Mesendoderm (in vitro differentiated cells): ENCODE results near the gene CREG2.

ENCODE experiments used
- DNase-seq: peaks from one replicate; pipeline ENCODE4 v3.0.0; 2013
- H2AK5ac ChIP-seq: 2 replicates; pipeline ENCODE4 v1.6.1; 2013; ENCODE audit warnings: low read length, inconsistent platforms
- H2BK120ac ChIP-seq: 2 replicates; pipeline ENCODE4 v1.6.1; 2013; ENCODE audit warnings: low read depth, mild to moderate bottlenecking, low read length, moderate library complexity, mixed read lengths
- H2BK15ac ChIP-seq: replicated peaks from 2 replicates; pipeline ENCODE4 v1.6.1; 2013; ENCODE audit warnings: low read depth, mild to moderate bottlenecking, moderate library complexity
- H2BK5ac ChIP-seq: 2 replicates; pipeline ENCODE4 v1.6.1; 2013; ENCODE audit warnings: low read length, inconsistent platforms
- H3K18ac ChIP-seq: 2 replicates; pipeline ENCODE4 v1.6.1; 2013; ENCODE audit warnings: mild to moderate bottlenecking, low read length, mixed read lengths
- H3K23ac ChIP-seq: one replicate; pipeline ENCODE4 v1.6.1; 2013; ENCODE audit warnings: low read length
- H3K27ac ChIP-seq: 2 replicates; pipeline ENCODE4 v1.5.1; 2013; ENCODE audit warnings: low read depth, mild to moderate bottlenecking, inconsistent platforms, low read length, moderate library complexity
- H3K27me3 ChIP-seq: 2 replicates; pipeline ENCODE4 v1.6.1; 2013; ENCODE audit warnings: low read length, control low read depth, mild to moderate bottlenecking, inconsistent platforms; ENCODE audit not compliant: insufficient read depth, poor library complexity
- H3K36me3 ChIP-seq: 2 replicates; pipeline ENCODE4 v1.6.1; 2013; ENCODE audit warnings: low read length, inconsistent platforms; ENCODE audit not compliant: control insufficient read depth, insufficient read depth
- H3K4ac ChIP-seq: one replicate; pipeline ENCODE4 v1.6.1; 2013; ENCODE audit warnings: low read depth, mild to moderate bottlenecking, low read length, moderate library complexity
- H3K4me1 ChIP-seq: 2 replicates; pipeline ENCODE4 v1.6.1; 2013; ENCODE audit warnings: low read depth, low read length, inconsistent platforms; ENCODE audit not compliant: control insufficient read depth
- H3K4me2 ChIP-seq: 2 replicates; pipeline ENCODE4 v1.6.1; 2013; ENCODE audit warnings: low read length
- H3K4me3 ChIP-seq: 2 replicates; pipeline ENCODE4 v1.5.1; 2013; ENCODE audit warnings: mild to moderate bottlenecking, low read length
- H3K56ac ChIP-seq: one replicate; pipeline ENCODE4 v1.6.1; 2013; ENCODE audit warnings: low read length
- H3K79me1 ChIP-seq: 2 replicates; pipeline ENCODE4 v1.6.1; 2013; ENCODE audit warnings: low read length, inconsistent platforms
- H3K79me2 ChIP-seq: 2 replicates; pipeline ENCODE4 v1.6.1; 2013; ENCODE audit warnings: mild to moderate bottlenecking, low read length; ENCODE audit not compliant: control insufficient read depth, insufficient read depth
- H3K9ac ChIP-seq: 2 replicates; pipeline ENCODE4 v1.6.1; 2013; ENCODE audit warnings: low read length, inconsistent platforms
- H4K5ac ChIP-seq: one replicate; pipeline ENCODE4 v1.6.1; 2013; ENCODE audit warnings: low read length
- H4K8ac ChIP-seq: one replicate; pipeline ENCODE4 v1.6.1; 2013; ENCODE audit warnings: low read depth, mild to moderate bottlenecking, control low read depth, low read length, moderate library complexity
- WGBS: extraction: QIAGEN DNeasy Blood & Tissue Kit; methylation state at CpG from one replicate; pipeline ENCODE4 v1.1.7; 2013; ENCODE audit warnings: low lambda C conversion rate, missing lambda C conversion rate; ENCODE audit not compliant: insufficient coverage; ENCODE audit errors: extremely low coverage; 5-methylcytosine and 5-hydroxymethylcytosine counted together

CREG2 gene

DNA sequence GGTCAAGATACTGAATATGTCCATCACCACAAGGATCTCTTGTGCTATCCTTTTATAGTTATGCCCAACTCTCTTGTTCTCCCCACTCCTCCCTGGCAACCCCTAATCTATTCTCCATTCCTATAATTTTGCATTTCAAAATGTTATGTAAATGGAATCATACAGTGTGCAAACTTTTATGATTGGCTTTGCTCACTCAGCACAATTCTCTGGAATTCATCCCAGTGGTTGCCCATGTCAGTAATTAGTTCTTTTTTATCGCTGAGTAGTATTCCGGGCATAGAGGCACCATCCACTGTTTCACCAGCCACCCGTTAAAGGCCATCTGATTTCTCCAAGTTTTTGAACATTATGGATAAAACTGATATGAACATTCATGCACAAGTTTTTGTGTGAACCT lies 40.4 kb downstream of the CREG2 start:
- Histone ChIP-seq H3K36me3 (no peaks in the 10 kb centered on the region), H3K18ac (no peak overlapping the region), H3K27me3 (no peaks in the 10 kb centered on the region), H2BK120ac (no peak overlapping the region), H3K4me1 (no peaks in the 10 kb centered on the region), H3K23ac (no peak overlapping the region), H3K79me1 (no peaks in the 10 kb centered on the region), H4K8ac (no peak overlapping the region), H2BK5ac (no peak overlapping the region), H3K79me2 (no peaks in the 10 kb centered on the region), H3K9ac (no peak overlapping the region), H2AK5ac (no peak overlapping the region), H3K4ac (no peak overlapping the region), H3K4me2 (no peak overlapping the region), H3K27ac (no peak overlapping the region), H4K5ac (no peak overlapping the region), H2BK15ac (no peak overlapping the region), H3K56ac (no peak overlapping the region), H3K4me3 (no peak overlapping the region)
- DNase-seq: no peak
- no CpG with 5 or more reads among the region's 3 CpGs for WGBS

DNA sequence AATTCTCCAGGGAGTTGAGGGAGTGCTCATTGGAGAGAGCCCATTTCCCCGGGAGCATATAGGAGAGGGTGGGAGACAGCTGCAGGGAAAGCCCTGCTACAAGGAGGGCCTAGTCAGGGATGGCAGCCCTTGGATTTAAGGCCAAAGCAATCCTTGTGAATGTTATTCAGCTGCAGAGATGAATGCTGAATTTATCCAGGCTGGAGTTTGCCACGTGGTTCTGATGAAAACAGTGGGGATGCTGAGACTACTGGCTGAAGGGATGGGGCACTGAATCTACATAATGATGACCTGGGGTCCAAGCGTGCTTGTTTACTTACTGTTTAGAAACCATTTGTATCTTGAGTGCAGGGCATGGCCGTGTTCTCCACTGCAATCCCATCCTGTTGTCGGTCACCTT lies 43.2 kb downstream of the CREG2 start:
- Histone ChIP-seq H2BK15ac (no peak overlapping the region), H3K9ac (no peak overlapping the region), H2BK120ac (no peak overlapping the region), H3K27ac (no peak overlapping the region), H3K56ac (no peak overlapping the region), H3K27me3 (no peaks in the 10 kb centered on the region), H3K79me2 (no peaks in the 10 kb centered on the region), H3K4me2 (no peak overlapping the region), H2BK5ac (no peak overlapping the region), H3K4me3 (no peak overlapping the region), H4K5ac (no peak overlapping the region), H4K8ac (no peak overlapping the region), H3K18ac (no peak overlapping the region), H3K36me3 (no peaks in the 10 kb centered on the region), H3K79me1 (no peaks in the 10 kb centered on the region), H2AK5ac (no peak overlapping the region), H3K4me1 (peaks cover 3% of the 10 kb centered on the region), H3K4ac (no peak overlapping the region), H3K23ac (no peak overlapping the region)
- no CpG with 5 or more reads among the region's 5 CpGs for WGBS
- no peak for DNase-seq

DNA sequence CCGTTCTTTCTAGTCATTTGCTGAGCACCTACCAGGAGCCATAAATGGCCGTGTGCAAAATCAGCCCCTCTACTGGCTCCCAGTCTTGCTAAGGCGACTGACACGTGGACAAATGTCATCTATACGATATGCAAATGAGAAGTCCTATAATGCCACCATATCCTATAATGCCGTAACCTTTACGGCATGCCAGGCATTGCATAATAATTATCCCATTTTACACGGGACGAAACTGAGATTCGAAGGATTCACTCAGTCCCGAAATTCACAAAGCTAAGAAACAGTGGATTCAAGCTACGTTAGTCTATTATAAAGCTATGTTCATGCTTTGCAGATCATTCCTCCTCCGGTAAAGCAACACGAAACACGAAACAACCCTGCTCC lies 44.7 kb downstream of the CREG2 start:
- H4K8ac ChIP-seq: no peak overlapping the region
- no peak overlapping the region for H3K18ac ChIP-seq
- no peak overlapping the region for H2AK5ac ChIP-seq
- no CpG with 5 or more reads among the region's 15 CpGs for WGBS
- H3K4me1 ChIP-seq: peaks cover 4% of the 10 kb centered on the region
- H3K27me3 ChIP-seq: no peaks in the 10 kb centered on the region
- H3K4ac ChIP-seq: no peak overlapping the region
- H2BK15ac ChIP-seq: no peak overlapping the region
- no peaks in the 10 kb centered on the region for H3K36me3 ChIP-seq
- no peaks in the 10 kb centered on the region for H3K79me1 ChIP-seq
- no peak overlapping the region for H2BK120ac ChIP-seq
- H3K9ac ChIP-seq: no peak overlapping the region
- no peak for DNase-seq
- H3K4me3 ChIP-seq: no peak overlapping the region
- no peak overlapping the region for H3K4me2 ChIP-seq
- H3K27ac ChIP-seq: no peak overlapping the region
- no peaks in the 10 kb centered on the region for H3K79me2 ChIP-seq
- H4K5ac ChIP-seq: no peak overlapping the region
- no peak overlapping the region for H3K56ac ChIP-seq
- H3K23ac ChIP-seq: no peak overlapping the region
- H2BK5ac ChIP-seq: no peak overlapping the region

DNA sequence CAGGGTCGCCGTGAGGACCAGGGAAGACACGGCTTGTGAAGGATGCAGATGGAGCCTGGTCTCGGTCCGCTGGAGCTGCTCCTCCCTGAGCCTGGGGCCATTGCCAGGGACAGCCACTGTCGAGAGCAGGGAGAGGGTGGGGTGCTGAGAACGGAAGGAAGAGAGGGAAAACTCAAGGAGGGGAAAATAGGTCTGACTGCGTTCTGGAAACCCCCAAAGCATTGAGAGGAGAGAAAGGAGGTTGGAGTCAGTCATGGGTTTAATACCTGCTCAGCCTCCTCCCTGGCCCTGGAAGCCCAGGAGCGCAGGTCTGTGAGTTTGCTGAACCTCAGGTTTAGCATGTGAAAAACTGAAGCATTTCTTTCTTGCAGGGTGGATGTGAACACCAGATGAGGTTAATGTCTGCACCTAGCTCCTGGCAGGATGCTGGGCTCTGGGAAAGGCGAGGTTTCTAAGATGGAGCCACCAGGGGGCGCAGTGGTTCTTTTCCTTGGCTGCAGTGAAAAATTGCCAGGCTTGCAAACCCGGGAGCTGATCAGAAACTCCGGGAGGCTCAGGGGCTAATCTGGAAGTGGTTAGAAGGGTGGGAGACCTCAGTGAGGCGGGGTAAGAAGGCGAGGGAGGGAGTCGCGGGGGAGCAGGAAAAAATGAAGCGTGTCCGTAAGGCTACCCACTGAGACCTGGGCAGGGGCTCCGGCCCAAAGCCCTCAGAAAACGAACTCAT lies 45.2 kb downstream of the CREG2 start:
- H2BK5ac ChIP-seq: no peak overlapping the region
- no peak overlapping the region for H3K56ac ChIP-seq

DNA sequence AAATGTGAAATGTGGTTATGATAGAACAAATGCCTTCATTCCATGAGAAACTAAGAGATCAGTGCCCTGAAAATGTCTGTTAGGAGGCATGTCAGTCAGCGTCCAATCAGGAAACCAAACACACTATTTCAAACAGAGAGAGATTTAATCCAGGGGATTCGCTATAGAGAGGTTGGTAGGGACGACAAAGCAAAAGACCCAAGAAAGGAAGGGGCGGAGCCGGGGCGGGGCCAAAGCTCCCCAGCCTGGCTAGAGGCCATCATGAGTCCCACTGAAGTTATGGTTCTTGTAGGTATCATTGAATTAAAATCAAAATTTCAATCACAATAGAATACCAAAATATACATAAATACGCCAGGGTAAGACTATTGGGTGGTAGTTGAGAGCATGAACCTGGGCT lies 45.9 kb downstream of the CREG2 start:
- no peaks in the 10 kb centered on the region for H3K36me3 ChIP-seq
- no CpG with 5 or more reads among the region's 7 CpGs for WGBS

More for the DNA sequence above, 45.2 kb downstream of the CREG2 start:
- H3K4me1 ChIP-seq: peaks cover 4% of the 10 kb centered on the region
- no peaks in the 10 kb centered on the region for H3K36me3 ChIP-seq
- H3K79me2 ChIP-seq: no peaks in the 10 kb centered on the region
- no peak overlapping the region for H3K4me2 ChIP-seq
- no peak overlapping the region for H3K23ac ChIP-seq
- no peak overlapping the region for H3K9ac ChIP-seq
- H3K27me3 ChIP-seq: no peaks in the 10 kb centered on the region
- no peak overlapping the region for H3K18ac ChIP-seq
- no peak overlapping the region for H4K5ac ChIP-seq
- DNase-seq: peak; percentile 83
- no CpG with 5 or more reads among the region's 21 CpGs for whole genome bisulfite sequencing
- no peak overlapping the region for H3K4me3 ChIP-seq
- no peaks in the 10 kb centered on the region for H3K79me1 ChIP-seq
- H2BK15ac ChIP-seq: no peak overlapping the region
- no peak overlapping the region for H3K27ac ChIP-seq
- H2AK5ac ChIP-seq: no peak overlapping the region
- H4K8ac ChIP-seq: no peak overlapping the region
- H3K4ac ChIP-seq: no peak overlapping the region
- no peak overlapping the region for H2BK120ac ChIP-seq

DNA sequence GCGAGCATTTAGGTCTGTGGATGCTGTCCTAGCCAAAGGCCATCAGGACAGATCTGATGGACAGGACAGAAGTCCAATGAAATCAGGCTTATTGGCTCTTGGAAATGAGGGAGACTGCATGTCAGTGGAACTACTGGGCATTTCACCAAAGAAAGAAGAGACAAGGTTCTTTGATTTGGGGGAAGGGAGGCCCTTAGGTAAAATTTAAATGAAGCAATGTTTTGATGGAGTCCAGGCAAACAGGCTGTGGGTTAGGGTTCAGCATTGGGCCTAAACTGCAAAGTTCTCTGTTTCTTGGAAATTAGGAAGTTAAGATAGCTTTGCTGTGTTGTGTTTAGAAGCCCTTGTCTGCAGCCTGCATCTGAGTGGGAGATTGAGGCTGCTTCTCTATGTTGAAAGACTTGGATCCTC lies 47.2 kb downstream of the CREG2 start:
- no peaks in the 10 kb centered on the region for H3K79me1 ChIP-seq
- H3K56ac ChIP-seq: peak overlapping the region; percentile 25
- no peak overlapping the region for H3K27ac ChIP-seq
- no peak overlapping the region for H2BK15ac ChIP-seq
- no peak overlapping the region for H4K8ac ChIP-seq
- no peaks in the 10 kb centered on the region for H3K27me3 ChIP-seq
- WGBS: no CpG with 5 or more reads among the region's 1 CpG
- no peaks in the 10 kb centered on the region for H3K36me3 ChIP-seq
- H2AK5ac ChIP-seq: no peak overlapping the region
- no peak overlapping the region for H3K4me3 ChIP-seq
- no peak overlapping the region for H3K4ac ChIP-seq
- H3K23ac ChIP-seq: no peak overlapping the region
- peak overlapping the region; percentile 12 for H3K9ac ChIP-seq
- H2BK5ac ChIP-seq: no peak overlapping the region
- no peak overlapping the region for H3K4me2 ChIP-seq
- H3K18ac ChIP-seq: no peak overlapping the region
- no peaks in the 10 kb centered on the region for H3K79me2 ChIP-seq
- H2BK120ac ChIP-seq: no peak overlapping the region
- no peak overlapping the region for H4K5ac ChIP-seq
- peak; percentile 79 for DNase-seq
- peaks cover 4% of the 10 kb centered on the region for H3K4me1 ChIP-seq

More for the DNA sequence above, 45.9 kb downstream of the CREG2 start:
- Histone ChIP-seq H2BK120ac (no peak overlapping the region), H3K56ac (no peak overlapping the region), H3K4me2 (no peak overlapping the region), H4K5ac (no peak overlapping the region), H3K4ac (no peak overlapping the region), H3K27me3 (no peaks in the 10 kb centered on the region), H3K27ac (no peak overlapping the region), H3K9ac (no peak overlapping the region), H3K79me1 (no peaks in the 10 kb centered on the region), H3K18ac (no peak overlapping the region), H2AK5ac (no peak overlapping the region), H3K4me1 (peaks cover 4% of the 10 kb centered on the region), H3K4me3 (no peak overlapping the region), H3K79me2 (no peaks in the 10 kb centered on the region), H2BK5ac (no peak overlapping the region), H4K8ac (no peak overlapping the region), H2BK15ac (no peak overlapping the region), H3K23ac (no peak overlapping the region)
- DNase-seq: peak; percentile 26
